HepG2 (cell line): ENCODE measurements around the gene GDI1. TPM values are rescaled to one million over a fixed set of nuclear protein-coding genes. Genes with fewer than 3 reads are reported as not detected.
A peak's percentile ranks its signal among the peaks of the same experiment; 100 is the strongest.

Experiments
- CAMTA2 ChIP-seq: sonication (generic); formaldehyde crosslinking; IDR thresholded peaks from 2 replicates; pipeline ENCODE4 v1.4.0; 2020; ENCODE audit warnings: mild to moderate bottlenecking, missing genetic modification reagents, borderline replicate concordance
- CENPT ChIP-seq: sonication (generic); formaldehyde crosslinking; IDR thresholded peaks from 2 replicates; pipeline ENCODE4 v1.8.0; 2022; ENCODE audit warnings: low read depth, mild to moderate bottlenecking, moderate library complexity, missing genetic modification reagents
- DMAP1 ChIP-seq: IDR thresholded peaks from 2 replicates; pipeline ENCODE4 v1.6.1; 2016
- MLX ChIP-seq: IDR thresholded peaks from 2 replicates; pipeline ENCODE4 v1.6.1; 2016
- NFYB ChIP-seq: sonication (generic); formaldehyde crosslinking; IDR thresholded peaks from 2 replicates; pipeline ENCODE4 v1.4.0; 2020; ENCODE audit warnings: missing genetic modification reagents
- ONECUT2 ChIP-seq: sonication (generic); formaldehyde crosslinking; IDR thresholded peaks from 2 replicates; pipeline ENCODE4 v1.4.0; 2020; ENCODE audit warnings: missing genetic modification reagents
- PBX2 ChIP-seq: IDR thresholded peaks from 2 replicates; pipeline ENCODE4 v1.6.1; 2016; ENCODE audit warnings: control low read depth
- PREB ChIP-seq: sonication (generic); formaldehyde crosslinking; IDR thresholded peaks from 2 replicates; pipeline ENCODE4 v1.4.0; 2020; ENCODE audit warnings: missing genetic modification reagents
- RNF2 ChIP-seq: fragments of 450-650 bp; conservative IDR thresholded peaks from 2 replicates; pipeline ENCODE4 v1.6.1; 2016; ENCODE audit warnings: low read depth
- ZBTB10 ChIP-seq: sonication (generic); formaldehyde crosslinking; IDR thresholded peaks from 2 replicates; pipeline ENCODE4 v1.4.0; 2020; ENCODE audit warnings: missing genetic modification reagents, borderline replicate concordance
- ZBTB43 ChIP-seq: sonication (generic); formaldehyde crosslinking; conservative IDR thresholded peaks from 2 replicates; pipeline ENCODE4 v1.4.0; 2020; ENCODE audit warnings: missing genetic modification reagents
- ZMYM4 ChIP-seq: sonication (generic); formaldehyde crosslinking; IDR thresholded peaks from 2 replicates; pipeline ENCODE4 v1.8.1; 2023; ENCODE audit warnings: mild to moderate bottlenecking, missing genetic modification reagents
- ZNF280B ChIP-seq: sonication (generic); formaldehyde crosslinking; IDR thresholded peaks from 2 replicates; pipeline ENCODE4 v1.5.0; 2020; ENCODE audit warnings: missing genetic modification reagents, mild to moderate bottlenecking, borderline replicate concordance
- ZNF703 ChIP-seq: sonication (generic); formaldehyde crosslinking; IDR thresholded peaks from 2 replicates; pipeline ENCODE4 v1.5.1; 2020; ENCODE audit warnings: missing genetic modification reagents, mild to moderate bottlenecking, moderate library complexity, borderline replicate concordance
- ZSCAN21 ChIP-seq: sonication (generic); formaldehyde crosslinking; IDR thresholded peaks from 2 replicates; pipeline ENCODE4 v1.8.0; 2022; ENCODE audit warnings: mild to moderate bottlenecking, missing genetic modification reagents, moderate library complexity, borderline replicate concordance
- polyA plus RNA-seq, 8 experiments: library from polyadenylated mRNA; depleted of rRNA in 3 of 8; stranded (reverse) in 7 of 8; unstranded in 1 of 8; fragments of >200 nt; fragmentation: Illumina TruSeq in 4 of 8; extraction: Trizol in 4 of 8; gene quantifications; 2 replicates each; pipeline versions ENCODE4 v1.2.1 to v1.2.3, GENCODE V29; 2011 to 2016; ENCODE audit warnings: low read depth in 4 of 8, missing spikeins in 1 of 8, mixed read lengths in 1 of 8; ENCODE audit not compliant: insufficient read depth in 1 of 8
- total RNA-seq, 5 experiments: library from RNA; depleted of rRNA; stranded (reverse); fragments of >200 nt; fragmentation: Illumina TruSeq; extraction: Trizol; gene quantifications; 2 replicates each; pipeline ENCODE4 v1.2.3, GENCODE V29; 2016; ENCODE audit warnings: low read depth in 1 of 5

Gene GDI1
- total and polyA plus RNA-seq, 2 of the 13 experiments (the other 11 are each of a cell fraction or from before 2014, with no cell fraction given) = 17.4 to 105 TPM

- TF ChIP-seq PBX2 (no peak), MLX (peak; percentile 48; the same call in 1 of the 2 replicates), ZNF280B (CRISPR knock-in tag) (peak; percentile 23; the same call in 1 of the 2 replicates), CAMTA2 (CRISPR knock-in tag) (no peak), CENPT (CRISPR knock-in tag) (no peak), ZBTB10 (no peak), ZNF703 (no peak), PREB (CRISPR knock-in tag) (no peak), ONECUT2 (CRISPR knock-in tag) (no peak), DMAP1 (CRISPR knock-in tag) (no peak), ZBTB43 (CRISPR knock-in tag) (no peak; the same call in 1 of the 2 replicates), ZMYM4 (CRISPR knock-in tag) (0 out of 2 replicates have a peak, but pooled peaks have one; percentile 27), NFYB (CRISPR knock-in tag) (no peak), ZSCAN21 (peak; percentile 26; the same call in 1 of the 2 replicates), RNF2 (0 out of 2 replicates have a peak, but pooled peaks have one; percentile 71)
Observed at GRCh38 chrX:154478728-154479622, 42.0 kb downstream of the GDI1 start, which contains the start of gene LAGE3 (continued).
